Heart left ventricle (tissue), 16 donors: ENCODE measurements around the gene EMILIN1. TPM values are rescaled to one million over a fixed set of nuclear protein-coding genes. Genes with fewer than 3 reads are reported as not detected.

Source experiments
- ATAC-seq, 4 donors: fragments of 200-7000 bp; cut with Tn5 transposase; one replicate each; pipeline ENCODE4 v1.9.1; 2020 to 2022; ENCODE audit warnings: moderate library complexity in 4 of 4, mild to moderate bottlenecking in 3 of 4, moderate number of reproducible peaks in 1 of 4
- DNase-seq, 5 donors: peaks; one replicate each; pipeline ENCODE4 v3.0.0-alpha.2; 2020
- H3K27ac ChIP-seq, 12 donors: fragments of 200-600 bp; sonication (generic) in 4 of 12; one replicate each; pipeline versions ENCODE4 v1.5.0 to v1.8.0; 2016 to 2022; ENCODE audit warnings: mild to moderate bottlenecking in 2 of 12
- H3K27me3 ChIP-seq, 9 donors: fragments of 200-600 bp; sonication (generic) in 2 of 9; one replicate each; pipeline versions ENCODE4 v1.5.1 to v1.8.0; 2016 to 2022; ENCODE audit warnings: mild to moderate bottlenecking in 3 of 9
- H3K36me3 ChIP-seq, 9 donors: fragments of 200-600 bp; sonication (generic) in 2 of 9; one replicate each; pipeline versions ENCODE4 v1.5.0 to v1.8.0; 2018 to 2022; ENCODE audit warnings: mild to moderate bottlenecking in 2 of 9
- H3K4me1 ChIP-seq, 12 donors: fragments of 200-600 bp; sonication (generic) in 4 of 12; one replicate each; pipeline versions ENCODE4 v1.5.0 to v1.8.0; 2016 to 2022; ENCODE audit warnings: mild to moderate bottlenecking in 3 of 12
- H3K4me3 ChIP-seq, 12 donors: fragments of 200-600 bp; sonication (generic) in 4 of 12; one replicate each; pipeline versions ENCODE4 v1.5.0 to v1.8.0; 2017 to 2022; ENCODE audit warnings: mild to moderate bottlenecking in 9 of 12, moderate library complexity in 4 of 12
- H3K9me3 ChIP-seq, 12 donors: fragments of 200-600 bp; sonication (generic) in 4 of 12; one replicate each; pipeline versions ENCODE4 v1.5.0 to v1.8.0; 2016 to 2022; ENCODE audit warnings: mild to moderate bottlenecking in 1 of 12
- CTCF ChIP-seq, 12 donors: fragments of 200-600 bp; sonication (generic) in 4 of 12; IDR thresholded peaks; one replicate each; pipeline versions ENCODE4 v1.5.0 to v1.8.0; 2018 to 2022; ENCODE audit warnings: antibody characterized with exemption in 12 of 12, mild to moderate bottlenecking in 5 of 12
- POLR2A ChIP-seq, 2 donors: fragments of 450-650 bp; IDR thresholded peaks; one replicate each; pipeline ENCODE4 v1.6.1; 2017; ENCODE audit warnings: antibody characterized with exemption in 2 of 2, mild to moderate bottlenecking in 2 of 2, moderate library complexity in 2 of 2
- WGBS, 4 donors: extraction: QIAGEN DNeasy Blood & Tissue Kit in 2 of 4; methylation state at CpG; one replicate each; pipeline versions ENCODE4 v1.1.5 to v1.1.7; 2013 to 2018; 5-methylcytosine and 5-hydroxymethylcytosine counted together
- intact Hi-C, 10 donors: fragments of 100-400 bp; cut with DNase I; formaldehyde crosslinking; loops; one replicate each; pipeline versions ENCODE4 v1.11.1 to v1.14.2; 2022
- polyA plus RNA-seq, 2 donors: library from polyadenylated mRNA; stranded (reverse); fragments of 200-250 nt; gene quantifications; one replicate each; pipeline ENCODE4 v1.2.3, GENCODE V29; 2013
- total RNA-seq, 9 donors: library from RNA; depleted of rRNA in 2 of 9; stranded (reverse); fragments of >200 nt in 2 of 9; fragmentation: NEBNext Ultra II Directional in 3 of 9; extraction: Animal tissue kit (Norgen Biotek cat#: 25700) in 3 of 9; gene quantifications; one replicate each; pipeline versions ENCODE4 v1.1.0 to v1.2.4, GENCODE V29; 2016 to 2023
- donor health status: ischemic (EF 13 %, LVEDD 7.1; RV severe dilation, severe dysfunction).
- donor health status: healthy with polysubstance abuse.
- donor health status: DM: no; HTN: yes; CAD: no.
- donor health status: DM: no; HTN: no; CAD: no.
- donor health status: ischemic (EF 25% LVEDD 6.9; RV normal size, moderate dysfunction).
- donor health status: ischemic (EF 25% LVEDD 5.7; RV mildly dilated, moderate dysfunction).
- donor health status: healthy.
- donor health status: DM: yes; HTN: yes; CAD: no.
- donor health status: ischemic (EF 35%, LVEDD 5.7; RV mildly dilated, moderate dysfunction).
- donor health status: nonischemic (EF 11% LVEDD 7.7; RV severe dilation, severe dysfunction).
- donor health status: DM: yes; HTN: yes; CAD: no.
- donor health status: PGD.
- donor health status: ischemic (EF 29% LVEDD 5.4; RV normal size, mild dysfunction).
- donor health status: nonischemic (EF 23%, LVEDD 6.1; RV moderate dilation, normal function).

Gene EMILIN1
- total and polyA plus RNA-seq, 11 donors: 7.5 to 76.9 (median 21.0) TPM

GRCh38 chr2:27133905-27134780 lies 55.7 kb downstream of the EMILIN1 start, which contains the start of gene PREB:
Gene PREB, minus strand, starts transcription at chr2:27134636. Its CDS starts 215 bp downstream, at chr2:27134421.
- Histone ChIP-seq H3K4me1 (peaks cover 7 to 19% (median 11%) of the 10 kb centered on the region in 12 donors), H3K4me3 (peak within 1 kb of the TSS; percentile 71 to 98 (median 88)), H3K27ac (peak within 1 kb of the TSS in 11 of 12 donors; percentile 76 to 94 (median 90)), H3K27me3 (no peaks in the 10 kb centered on the region), H3K9me3 (no peaks in the 10 kb centered on the region), H3K36me3 (peaks cover 0 to 38% (median 33%) of the 10 kb centered on the region in 9 donors)
- intact Hi-C loops: loop anchor here in 4 of 10 donors (1.0 to 5.0 kb wide), 3 partner anchors 77 to 79 kb away; partner anchors contain the start of genes ATRAID (in 3 of the 4) and SLC5A6 (in 3 of the 4)
- DNase-seq (peak; percentile 98 to 100 (median 98)), ATAC-seq (peak; percentile 93 to 98 (median 96))
- peak in 3 of 12 donors; percentile 6 to 34 (median 21) for TF ChIP-seq CTCF (IDR thresholded peaks at IDR 0.05)
- peak; percentile 21 to 91 for TF ChIP-seq POLR2A (IDR thresholded peaks at IDR 0.05)
- 0 to 1% (median 0%) methylated on average over 29 to 86 of the region's 86 CpGs for WGBS, 4 donors

GRCh38 chr2:27134781-27135477 lies 56.5 kb downstream of the EMILIN1 start:
- intact Hi-C loops: loop anchor here in 5 of 10 donors (1.0 to 5.0 kb wide), 4 partner anchors 72 to 78 kb away; partner anchors contain the start of genes ATRAID (in 3 of the 5) and SLC5A6 (in 3 of the 5)
- peak overlapping the region in 11 of 12 donors; percentile 7 to 94 (median 90) for H3K27ac ChIP-seq
- peaks cover 0 to 31% (median 27%) of the 10 kb centered on the region in 9 donors for H3K36me3 ChIP-seq
- TF ChIP-seq POLR2A (IDR thresholded peaks at IDR 0.05) (peak in 1 of 2 donors; percentile 21), CTCF (IDR thresholded peaks at IDR 0.05) (no peak)
- DNase-seq (no peak), ATAC-seq (no peak)
- no peaks in the 10 kb centered on the region for H3K9me3 ChIP-seq
- H3K27me3 ChIP-seq: no peaks in the 10 kb centered on the region
- WGBS, 4 donors: 55 to 74% (median 63%) methylated on average over 25 to 33 of the region's 33 CpGs
- peaks cover 7 to 19% (median 11%) of the 10 kb centered on the region in 12 donors for H3K4me1 ChIP-seq
- H3K4me3 ChIP-seq: peak overlapping the region in 11 of 12 donors; percentile 71 to 98 (median 86)

DNA sequence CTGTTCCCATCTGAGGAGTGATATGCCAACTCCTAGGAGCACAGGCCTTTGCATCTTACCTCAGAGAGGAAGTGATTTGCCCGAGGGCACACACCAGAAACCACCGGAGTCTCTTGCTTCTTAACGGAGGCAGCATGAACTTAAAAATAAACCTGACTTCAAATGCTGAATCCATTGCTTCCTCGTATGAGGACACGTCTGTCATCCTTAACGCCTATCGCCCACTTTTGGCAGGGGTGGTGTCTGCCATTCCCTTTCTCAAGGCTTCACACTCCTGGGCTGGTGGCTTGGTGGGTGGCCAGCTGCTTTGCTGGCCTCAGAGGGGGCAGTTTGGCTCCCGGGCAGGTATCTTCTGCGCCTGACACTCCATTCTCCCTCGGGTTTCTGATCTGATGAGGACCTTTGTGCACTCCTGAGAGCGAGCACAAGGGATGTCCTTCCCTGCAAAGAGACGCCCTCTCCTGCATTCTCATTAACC lies 57.1 kb downstream of the EMILIN1 start:
- no peaks in the 10 kb centered on the region for H3K27me3 ChIP-seq
- H3K36me3 ChIP-seq: peaks cover 0 to 25% (median 21%) of the 10 kb centered on the region in 9 donors
- DNase-seq (no peak), ATAC-seq (no peak)
- H3K4me3 ChIP-seq: no peak overlapping the region
- no peak overlapping the region for H3K27ac ChIP-seq
- 81 to 88% (median 85%) methylated on average over 12 of the region's 12 CpGs for WGBS, 4 donors
- TF ChIP-seq CTCF (IDR thresholded peaks at IDR 0.05): no peak
- no peak for TF ChIP-seq POLR2A (IDR thresholded peaks at IDR 0.05)
- intact Hi-C loops: loop anchor here in 2 of 10 donors (2.0 to 5.0 kb wide), 2 partner anchors 72 to 77 kb away; partner anchors contain the start of genes ATRAID (in 1 of the 2) and SLC5A6 (in 1 of the 2)
- H3K4me1 ChIP-seq: peaks cover 7 to 19% (median 11%) of the 10 kb centered on the region in 12 donors
- H3K9me3 ChIP-seq: no peaks in the 10 kb centered on the region

Other genes with a start within 250 kb of the EMILIN1 start
- gene DPYSL5, start 230.5 kb upstream of the EMILIN1 start, total RNA-seq: under 1 TPM in 2 of 9 donors, not detected in 7; 0.06 to 0.13 TPM
- not detected for gene DPYSL5, start 230.5 kb upstream of the EMILIN1 start, polyA plus RNA-seq
- 10 to 100 TPM; 27.4 to 55.2 (median 42.3) TPM for gene MAPRE3, start 108.0 kb upstream of the EMILIN1 start, total RNA-seq
- gene MAPRE3, start 108.0 kb upstream of the EMILIN1 start, polyA plus RNA-seq: 10 to 100 TPM; 28.7 to 65.0 TPM
- gene TMEM214, start 45.6 kb upstream of the EMILIN1 start, total RNA-seq: 10 to 100 TPM; 18.3 to 58.0 (median 31.6) TPM
- gene TMEM214, start 45.6 kb upstream of the EMILIN1 start, polyA plus RNA-seq: 10 to 100 TPM; 27.4 to 57.0 TPM
- 10 to 100 TPM in 4 of 9 donors, 1 to 10 TPM in 5; 4.9 to 12.5 (median 9.9) TPM for gene AGBL5, start 26.9 kb upstream of the EMILIN1 start, total RNA-seq
- gene AGBL5, start 26.9 kb upstream of the EMILIN1 start, polyA plus RNA-seq: 1 to 10 TPM; 4.5 to 7.9 TPM
- gene OST4, start 7.0 kb upstream of the EMILIN1 start, total RNA-seq: 100 to 1,000 TPM; 215 to 466 (median 343) TPM
- gene OST4, start 7.0 kb upstream of the EMILIN1 start, polyA plus RNA-seq: 100 to 1,000 TPM; 335 to 517 TPM
- gene KHK, start 8.2 kb downstream of the EMILIN1 start, total RNA-seq: 1 to 10 TPM in 8 of 9 donors, under 1 TPM in 1; 0.89 to 3.9 (median 1.8) TPM
- gene KHK, start 8.2 kb downstream of the EMILIN1 start, polyA plus RNA-seq: 1 to 10 TPM; 1.3 to 2.0 TPM
- gene CGREF1, start 40.5 kb downstream of the EMILIN1 start, total RNA-seq: 1 to 10 TPM in 4 of 9 donors, under 1 TPM in 4, not detected in 1; 0.24 to 2.7 (median 1.0) TPM
- under 1 TPM; 0.67 to 0.99 TPM for gene CGREF1, start 40.5 kb downstream of the EMILIN1 start, polyA plus RNA-seq
- 1 to 10 TPM in 8 of 9 donors, not detected in 1; 1.2 to 3.9 (median 2.0) TPM for gene ABHD1, start 45.2 kb downstream of the EMILIN1 start, total RNA-seq
- 1 to 10 TPM in 1 of 2 donors, under 1 TPM in 1; 0.47 to 6.2 TPM for gene ABHD1, start 45.2 kb downstream of the EMILIN1 start, polyA plus RNA-seq
- 10 to 100 TPM; 41.1 to 74.5 (median 48.7) TPM for gene PREB, start 56.0 kb downstream of the EMILIN1 start, total RNA-seq
- gene PREB, start 56.0 kb downstream of the EMILIN1 start, polyA plus RNA-seq: 10 to 100 TPM; 54.3 to 99.4 TPM
- not detected for gene PRR30, start 60.8 kb downstream of the EMILIN1 start, total RNA-seq
- not detected for gene PRR30, start 60.8 kb downstream of the EMILIN1 start, polyA plus RNA-seq
- gene TCF23, start 70.4 kb downstream of the EMILIN1 start, total RNA-seq: under 1 TPM in 3 of 9 donors, not detected in 6; 0.07 to 0.85 (median 0.68) TPM
- under 1 TPM; 0.04 TPM for gene TCF23, start 70.4 kb downstream of the EMILIN1 start, polyA plus RNA-seq
- 100 to 1,000 TPM in 8 of 9 donors, 10 to 100 TPM in 1; 96.9 to 210 (median 144) TPM for gene ATRAID, start 133.4 kb downstream of the EMILIN1 start, total RNA-seq
- 100 to 1,000 TPM; 126 to 195 TPM for gene ATRAID, start 133.4 kb downstream of the EMILIN1 start, polyA plus RNA-seq
- 10 to 100 TPM in 5 of 9 donors, 1 to 10 TPM in 4; 6.3 to 16.7 (median 10.3) TPM for gene SLC5A6, start 133.7 kb downstream of the EMILIN1 start, total RNA-seq
- gene SLC5A6, start 133.7 kb downstream of the EMILIN1 start, polyA plus RNA-seq: 10 to 100 TPM in 1 of 2 donors, 1 to 10 TPM in 1; 6.7 to 37.7 TPM
- gene CAD, start 138.8 kb downstream of the EMILIN1 start, total RNA-seq: 10 to 100 TPM in 2 of 9 donors, 1 to 10 TPM in 7; 5.0 to 14.2 (median 6.7) TPM
- 1 to 10 TPM; 3.2 to 9.3 TPM for gene CAD, start 138.8 kb downstream of the EMILIN1 start, polyA plus RNA-seq
- 10 to 100 TPM in 2 of 9 donors, 1 to 10 TPM in 7; 5.0 to 18.1 (median 9.0) TPM for gene SLC30A3, start 184.4 kb downstream of the EMILIN1 start, total RNA-seq
- gene SLC30A3, start 184.4 kb downstream of the EMILIN1 start, polyA plus RNA-seq: 1 to 10 TPM; 5.6 to 9.2 TPM
- 1 to 10 TPM in 5 of 9 donors, under 1 TPM in 4; 0.36 to 3.3 (median 1.2) TPM for gene DNAJC5G, start 196.8 kb downstream of the EMILIN1 start, total RNA-seq
- gene DNAJC5G, start 196.8 kb downstream of the EMILIN1 start, polyA plus RNA-seq: 1 to 10 TPM in 1 of 2 donors, under 1 TPM in 1; 0.11 to 1.8 TPM
- gene TRIM54, start 203.8 kb downstream of the EMILIN1 start, total RNA-seq: 100 to 1,000 TPM; 175 to 329 (median 241) TPM
- 100 to 1,000 TPM; 128 to 324 TPM for gene TRIM54, start 203.8 kb downstream of the EMILIN1 start, polyA plus RNA-seq
- gene UCN, start 229.8 kb downstream of the EMILIN1 start, total RNA-seq: 1 to 10 TPM in 6 of 9 donors, under 1 TPM in 3; 0.60 to 2.5 (median 1.1) TPM
- gene UCN, start 229.8 kb downstream of the EMILIN1 start, polyA plus RNA-seq: 1 to 10 TPM; 1.3 to 1.4 TPM
- 100 to 1,000 TPM in 1 of 9 donors, 10 to 100 TPM in 8; 48.8 to 103 (median 65.7) TPM for gene MPV17, start 244.5 kb downstream of the EMILIN1 start, total RNA-seq
- gene MPV17, start 244.5 kb downstream of the EMILIN1 start, polyA plus RNA-seq: 100 to 1,000 TPM in 1 of 2 donors, 10 to 100 TPM in 1; 69.3 to 134 TPM